AG20443 (cell line): ENCODE measurements around the gene RSPH6A.
A peak's percentile ranks its signal among the peaks of the same experiment; 100 is the strongest.
"Not testable (repeated sequence)": the region's sequence is repeated elsewhere in the genome, so short reads cannot be mapped to it uniquely, and the experiment has no call there.

Experiments
- DNase-seq: peaks from one replicate; pipeline ENCODE4 v3.0.0; 2012; ENCODE audit warnings: low spot score, mixed read lengths

Gene RSPH6A

DNA sequence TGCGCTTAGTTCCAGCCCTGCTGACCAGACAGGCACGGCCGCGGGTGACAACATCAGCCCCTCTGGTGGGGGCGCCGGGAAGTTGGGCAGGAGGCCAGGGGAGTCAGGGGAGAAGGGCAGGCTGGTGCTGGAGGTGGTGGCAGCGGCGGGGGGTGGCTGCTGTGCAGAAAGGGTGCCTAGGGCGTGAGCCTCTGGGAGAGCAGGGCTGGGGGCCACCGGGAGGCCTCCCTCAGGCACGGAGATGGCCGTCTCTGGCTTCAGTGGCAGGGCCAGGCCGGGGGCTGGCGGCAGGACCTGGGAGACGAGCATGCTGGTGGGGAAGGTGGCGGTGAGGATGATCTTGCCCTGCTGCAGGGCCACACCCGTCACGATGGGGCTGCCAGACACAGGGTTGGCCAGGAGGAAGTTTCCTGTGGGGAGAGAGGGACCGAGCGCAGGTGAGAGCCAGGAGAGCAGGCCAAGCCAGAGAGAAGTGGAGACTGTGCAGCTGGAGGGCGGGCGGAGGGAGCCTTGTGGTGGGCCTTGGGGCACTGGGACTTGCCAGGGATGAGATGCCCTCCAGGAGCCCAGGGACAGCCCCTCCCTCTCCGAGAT lies 49.3 kb downstream of the RSPH6A start:
- no peak for DNase-seq

DNA sequence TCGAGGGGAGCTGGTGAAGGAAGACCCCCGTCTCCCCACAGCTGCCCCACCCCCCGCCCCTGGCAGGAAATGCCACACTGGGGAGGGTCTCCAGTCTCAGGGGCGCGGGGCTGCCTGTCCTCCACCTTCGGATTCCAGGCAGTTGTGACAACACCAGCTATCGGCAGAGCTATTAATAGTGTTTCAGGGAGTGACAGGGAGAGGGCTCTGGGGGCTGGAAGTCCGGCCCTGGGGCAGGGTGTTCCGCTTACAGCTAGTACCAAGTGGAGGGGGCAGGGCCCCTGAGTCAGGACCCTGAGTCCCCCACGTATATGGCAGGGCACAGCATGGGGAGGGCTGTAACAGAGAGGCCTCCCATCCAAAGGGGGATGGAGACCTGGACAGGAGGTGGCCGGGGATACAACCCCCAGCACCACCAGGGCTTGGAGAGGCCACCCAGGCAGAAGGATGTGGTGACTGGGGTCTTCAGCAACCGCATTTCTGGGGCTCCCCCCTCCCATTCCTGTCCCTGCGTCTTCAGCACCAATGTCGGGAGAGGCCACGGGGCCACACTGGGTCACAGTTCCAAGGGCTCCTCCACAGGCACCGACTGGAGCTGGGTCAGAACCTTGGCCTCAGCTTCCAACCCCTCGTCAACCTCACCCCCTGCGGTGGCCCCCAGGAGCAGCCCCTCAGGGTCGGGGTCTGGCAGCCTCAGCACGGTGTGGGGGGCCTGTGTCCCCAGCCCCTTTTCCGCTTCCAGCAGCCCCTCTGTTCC lies 50.0 kb downstream of the RSPH6A start:
- DNase-seq: no peak

DNA sequence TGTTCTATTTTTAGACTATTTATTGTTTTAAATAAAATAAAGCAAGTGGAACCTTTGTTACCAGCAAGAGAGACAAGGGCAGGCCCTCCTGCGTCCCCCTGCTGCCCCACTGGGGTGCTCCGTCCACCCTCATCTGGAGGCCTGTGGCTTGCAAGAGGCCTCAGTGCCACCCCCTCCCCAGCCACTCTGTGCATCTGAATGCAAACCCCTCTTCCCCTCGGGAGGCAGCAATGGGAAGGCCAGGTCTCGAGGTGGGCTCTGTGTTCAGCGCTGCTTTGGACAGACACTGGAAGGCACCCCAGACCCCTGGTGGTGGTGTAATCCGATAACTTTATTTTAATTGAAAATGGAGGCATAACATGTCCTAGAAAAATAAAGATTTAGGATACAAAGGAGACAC lies 50.6 kb downstream of the RSPH6A start:
- no peak for DNase-seq

DNA sequence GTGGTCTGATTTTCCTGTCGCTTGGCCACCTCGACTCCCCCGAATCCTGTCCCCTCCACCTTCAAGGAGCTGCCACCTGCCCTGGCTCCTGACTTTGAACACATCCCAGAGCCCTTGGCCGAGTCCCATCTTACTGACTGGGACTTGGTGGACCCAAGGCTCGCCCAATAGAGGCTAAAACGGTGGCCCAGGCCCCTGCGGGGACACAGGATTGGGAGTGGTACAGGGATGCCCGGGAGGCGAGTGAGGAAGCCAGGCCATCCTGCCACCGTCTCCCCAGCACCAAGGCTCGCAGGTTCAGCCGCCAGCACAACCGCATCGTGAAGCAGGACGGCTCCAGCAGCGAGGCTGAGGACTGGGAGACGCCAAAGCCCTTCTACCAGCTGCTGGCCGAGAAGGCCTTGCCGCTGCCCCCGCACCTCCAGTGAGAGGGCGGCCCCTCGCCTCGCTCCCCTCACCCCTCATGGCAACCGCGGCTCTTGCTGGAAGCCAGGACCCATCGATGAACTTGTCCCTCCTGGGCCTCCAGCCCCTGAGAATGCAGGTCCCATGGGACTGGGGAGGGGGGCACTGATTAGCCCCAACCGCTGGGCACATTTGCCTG lies 51.3 kb downstream of the RSPH6A start:
- no peak for DNase-seq

DNA sequence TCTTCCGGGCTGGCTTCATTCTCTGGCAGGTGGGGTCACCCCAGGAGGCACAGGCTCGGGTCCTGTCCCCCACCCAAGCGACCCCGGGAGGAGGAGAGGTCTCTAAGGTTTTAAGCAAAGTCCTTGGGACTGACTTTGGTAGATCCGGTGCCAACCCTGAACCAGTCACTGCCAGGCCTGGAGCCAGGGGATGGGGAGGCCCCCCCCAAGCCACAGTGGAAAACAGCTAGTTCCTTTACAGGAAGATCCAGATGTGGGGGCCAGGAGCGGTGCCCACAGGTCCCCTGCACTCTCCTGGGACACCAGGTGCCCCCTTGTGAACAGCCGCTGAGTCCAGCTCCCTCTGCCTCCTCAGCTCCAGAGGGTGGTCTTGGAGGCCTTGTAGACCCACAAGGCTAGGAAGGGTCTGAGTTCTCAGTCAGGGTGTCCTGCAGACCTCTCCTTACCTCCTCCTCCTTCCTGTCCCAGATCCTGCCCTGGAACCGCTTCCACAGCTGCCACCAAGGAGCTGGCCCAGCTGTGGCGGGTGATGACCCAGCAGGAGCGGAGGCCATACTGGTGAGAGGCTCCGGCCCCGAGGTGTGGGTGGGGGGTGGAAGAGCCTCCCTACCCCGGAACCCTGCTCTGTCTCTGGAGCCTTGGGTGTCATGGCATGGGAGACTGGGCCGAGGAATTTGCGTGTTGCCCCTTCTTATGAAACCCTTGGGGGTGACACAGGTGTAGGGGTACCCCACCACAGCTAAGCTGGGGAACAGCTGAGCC lies 52.1 kb downstream of the RSPH6A start:
- DNase-seq: no peak

DNA sequence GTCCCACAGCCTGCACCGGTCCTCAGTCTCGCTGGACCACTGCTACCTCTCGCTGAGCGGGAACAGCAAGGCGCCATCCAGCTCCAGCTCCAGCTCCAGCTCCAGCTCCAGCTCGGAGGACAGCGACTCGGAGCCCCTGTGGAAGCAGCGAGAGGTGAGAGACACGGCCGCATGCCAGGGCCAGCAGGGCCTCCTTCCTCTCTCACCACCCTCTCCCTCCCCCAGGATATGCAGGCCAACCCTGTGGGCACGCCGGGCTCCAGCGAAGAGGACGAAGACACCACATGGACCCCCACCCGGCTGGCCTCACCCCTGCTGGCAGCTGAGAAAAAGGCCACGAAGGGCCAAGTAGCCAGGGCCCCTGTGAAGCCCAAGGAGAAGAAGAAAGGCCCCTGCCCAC lies 53.4 kb downstream of the RSPH6A start:
- no peak for DNase-seq

DNA sequence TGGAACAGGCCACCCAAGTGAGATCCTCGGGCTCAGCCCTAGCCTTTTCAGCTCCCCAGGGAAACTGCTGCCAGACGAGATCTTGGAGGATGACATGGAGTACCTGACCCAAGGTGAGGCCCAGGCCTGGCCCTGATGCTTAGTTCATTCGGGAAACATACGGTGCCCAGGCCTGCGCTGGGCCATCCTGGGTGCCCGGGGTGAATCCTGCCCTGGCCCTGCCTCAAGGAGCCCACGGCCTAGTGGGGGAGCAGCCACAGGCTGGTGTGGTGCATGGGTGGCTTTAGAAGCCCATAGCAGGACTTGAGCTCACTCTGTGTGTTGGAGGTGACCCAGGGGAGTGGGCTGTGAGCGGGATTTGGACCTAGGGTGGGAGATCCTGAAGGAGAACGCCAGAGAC lies 56.2 kb downstream of the RSPH6A start:
- DNase-seq: no peak

DNA sequence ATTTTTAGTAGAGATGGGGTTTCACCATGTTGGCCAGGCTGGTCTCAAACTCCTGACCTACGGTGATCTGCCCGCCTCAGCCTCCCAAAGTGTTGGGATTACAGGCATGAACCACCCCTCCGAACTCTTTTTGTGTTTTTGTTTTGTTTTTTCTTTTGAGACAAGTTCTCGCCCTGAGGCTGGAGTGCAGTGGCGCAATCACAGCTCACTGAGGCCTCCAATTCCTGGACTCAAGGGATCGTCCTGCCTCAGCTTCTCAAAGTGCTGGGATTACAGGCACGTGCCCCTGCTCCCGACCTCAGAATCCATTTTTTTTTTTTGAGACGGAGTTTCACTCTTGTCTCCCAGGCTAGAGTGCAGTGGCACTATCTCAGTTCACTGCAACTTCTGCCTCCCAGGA lies 57.4 kb downstream of the RSPH6A start:
- DNase-seq: no peak

DNA sequence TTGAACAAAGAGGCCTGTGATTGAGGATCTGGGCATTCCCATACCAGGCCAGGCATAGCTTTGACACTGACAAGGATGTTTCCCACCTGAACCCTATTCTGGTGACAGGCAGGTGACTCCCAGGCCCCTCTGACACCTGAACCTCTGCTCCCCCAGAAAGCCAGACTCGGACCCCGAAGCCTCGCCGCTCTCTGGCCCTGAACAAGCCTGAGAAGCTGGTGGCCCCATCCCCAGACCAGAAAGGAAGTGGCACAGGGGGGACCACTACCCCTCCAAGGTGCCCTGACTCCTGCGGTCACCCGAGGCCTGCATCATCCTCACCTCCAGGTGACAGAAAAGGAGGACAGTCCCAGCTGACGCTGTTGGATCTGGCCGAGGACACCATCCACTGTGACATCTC lies 60.8 kb downstream of the RSPH6A start:
- DNase-seq: no peak

DNA sequence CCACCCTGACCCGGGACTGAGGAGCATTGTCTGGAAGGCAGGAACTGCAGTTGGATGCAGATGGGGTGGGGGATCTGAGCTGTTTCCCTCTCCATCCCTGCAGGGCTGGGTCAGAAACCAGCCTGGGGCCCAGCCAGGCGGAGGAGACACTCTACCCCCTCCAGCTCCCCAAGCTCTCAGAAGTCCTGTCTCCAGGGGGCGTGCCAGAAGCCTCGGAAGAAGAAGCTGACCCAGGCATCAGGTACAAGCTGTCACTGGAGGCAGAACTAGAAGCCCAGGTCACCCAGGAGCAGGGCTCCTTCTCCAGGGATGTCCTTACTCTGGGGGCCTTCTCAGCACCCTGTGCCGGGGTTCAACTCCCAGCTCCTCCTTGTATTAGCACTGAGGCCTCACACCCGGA lies 61.6 kb downstream of the RSPH6A start:
- no peak for DNase-seq

DNA sequence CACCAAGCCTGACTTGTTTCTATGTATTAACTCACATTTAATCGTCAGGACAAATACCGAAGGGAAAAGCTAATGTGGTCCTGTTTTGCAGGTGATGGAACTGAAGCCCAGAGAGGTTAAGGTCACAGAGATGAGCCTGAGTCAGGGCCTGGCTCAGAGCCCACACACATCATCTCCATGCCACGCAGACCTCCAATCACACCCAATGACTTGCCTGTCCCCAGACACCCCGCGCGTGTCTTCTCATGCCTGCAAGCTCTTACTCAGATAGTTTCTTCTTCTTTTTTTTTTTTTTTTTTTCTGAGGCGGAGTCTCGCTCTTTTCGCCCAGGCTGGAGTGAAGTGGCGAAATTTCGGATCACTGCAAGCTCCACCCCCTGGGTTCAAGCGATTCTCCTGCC lies 62.5 kb downstream of the RSPH6A start:
- DNase-seq: no peak

DNA sequence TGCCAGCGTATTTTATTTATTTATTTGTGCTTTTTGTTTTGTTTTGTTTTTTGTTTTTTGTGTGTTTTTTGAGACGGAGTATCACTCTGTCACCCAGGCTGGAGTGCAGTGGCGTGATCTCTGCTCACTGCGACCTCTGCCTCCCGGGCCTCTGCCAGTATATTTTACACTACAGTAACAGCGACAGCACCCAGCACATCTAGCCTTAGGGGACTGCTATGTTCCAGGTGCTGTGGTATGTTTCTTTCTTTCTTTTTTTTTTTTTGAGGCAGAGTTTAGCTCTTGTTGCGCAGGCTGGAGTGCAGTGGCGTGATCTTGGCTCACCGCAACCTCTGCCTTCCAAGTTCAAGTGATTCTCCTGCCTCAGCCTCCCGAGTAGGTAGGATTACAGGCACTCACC lies 63.6 kb downstream of the RSPH6A start:
- not testable (repeated sequence) for DNase-seq

DNA sequence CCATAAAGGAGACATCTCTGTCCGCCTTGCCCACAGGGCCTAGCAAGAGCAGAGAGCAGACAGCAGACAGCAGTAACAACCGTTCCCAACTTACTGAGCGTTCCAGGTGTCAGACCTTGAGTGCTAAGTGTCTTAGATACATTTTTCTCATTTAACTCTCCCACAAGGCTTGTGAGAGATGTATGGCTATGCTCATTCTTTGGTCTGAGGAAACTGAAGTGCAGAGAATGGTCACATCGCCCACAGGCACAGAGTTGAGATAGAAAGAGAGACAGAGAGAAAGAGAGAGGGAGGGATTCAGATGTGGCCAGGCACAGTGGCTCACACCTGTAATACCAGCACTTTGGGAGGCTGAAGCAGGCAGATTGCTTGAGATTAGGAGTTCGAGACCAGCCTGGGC lies 67.6 kb downstream of the RSPH6A start:
- no peak for DNase-seq

DNA sequence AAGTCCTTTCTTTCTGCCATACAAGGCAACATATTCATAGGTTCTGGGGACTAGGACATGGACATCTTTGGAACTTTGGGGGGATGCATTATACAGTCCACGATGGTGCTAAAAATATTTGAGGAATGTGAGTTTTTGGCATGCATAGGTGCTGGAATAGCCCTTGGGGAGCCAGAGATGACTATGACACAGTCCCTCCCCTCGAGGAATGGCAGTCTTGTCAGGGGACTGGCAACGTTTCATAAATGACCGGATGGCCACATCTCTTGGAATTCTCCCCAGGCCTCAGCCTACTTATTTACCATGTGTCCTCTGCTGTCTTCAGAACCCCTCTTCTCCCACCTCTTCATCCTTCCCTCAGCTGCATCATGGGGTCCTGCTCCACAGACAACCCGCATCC lies 68.2 kb downstream of the RSPH6A start:
- peak; percentile 52 for DNase-seq
